Mammary epithelial cell (primary cell): ENCODE results near the gene TRDMT1.

ENCODE experiments used
- EZH2 ChIP-seq: IDR thresholded peaks from 2 replicates; pipeline ENCODE4 v1.6.1; 2012; ENCODE audit warnings: low read length, inconsistent platforms, borderline replicate concordance
- TF ChIP-seq, protein P1 (sequence below), 2 donors: IDR thresholded peaks in 1 of 2; conservative IDR thresholded peaks in 1 of 2; 2 replicates each; pipeline ENCODE4 v1.5.1; 2011 to 2012; ENCODE audit warnings: inconsistent platforms in 2 of 2, low read length in 2 of 2, mild to moderate bottlenecking in 2 of 2, control low read depth in 1 of 2, low read depth in 1 of 2; ENCODE audit not compliant: insufficient read depth in 1 of 2; ENCODE audit errors: extremely low read depth in 1 of 2

DNA sequence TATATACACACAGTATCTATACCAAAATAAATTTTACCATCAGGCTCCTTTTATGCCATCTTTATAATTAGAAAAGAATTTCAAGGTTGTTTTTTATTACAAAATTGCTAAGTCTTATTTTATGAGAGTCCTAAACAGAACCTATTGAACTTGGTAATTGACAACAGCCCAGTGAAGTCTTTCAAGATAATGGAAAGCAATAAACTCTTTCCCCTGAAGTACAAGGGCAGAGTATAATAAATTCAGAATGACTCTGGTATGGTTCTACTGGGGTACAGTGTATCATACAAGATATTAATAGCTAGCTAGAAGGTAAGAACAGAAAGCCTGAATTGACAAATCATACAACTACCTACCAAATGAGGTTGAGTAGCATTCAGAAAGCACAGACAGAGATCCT, 45.6 kb downstream of the TRDMT1 start:
- no peak for TF ChIP-seq EZH2
- TF ChIP-seq, protein P1, sequence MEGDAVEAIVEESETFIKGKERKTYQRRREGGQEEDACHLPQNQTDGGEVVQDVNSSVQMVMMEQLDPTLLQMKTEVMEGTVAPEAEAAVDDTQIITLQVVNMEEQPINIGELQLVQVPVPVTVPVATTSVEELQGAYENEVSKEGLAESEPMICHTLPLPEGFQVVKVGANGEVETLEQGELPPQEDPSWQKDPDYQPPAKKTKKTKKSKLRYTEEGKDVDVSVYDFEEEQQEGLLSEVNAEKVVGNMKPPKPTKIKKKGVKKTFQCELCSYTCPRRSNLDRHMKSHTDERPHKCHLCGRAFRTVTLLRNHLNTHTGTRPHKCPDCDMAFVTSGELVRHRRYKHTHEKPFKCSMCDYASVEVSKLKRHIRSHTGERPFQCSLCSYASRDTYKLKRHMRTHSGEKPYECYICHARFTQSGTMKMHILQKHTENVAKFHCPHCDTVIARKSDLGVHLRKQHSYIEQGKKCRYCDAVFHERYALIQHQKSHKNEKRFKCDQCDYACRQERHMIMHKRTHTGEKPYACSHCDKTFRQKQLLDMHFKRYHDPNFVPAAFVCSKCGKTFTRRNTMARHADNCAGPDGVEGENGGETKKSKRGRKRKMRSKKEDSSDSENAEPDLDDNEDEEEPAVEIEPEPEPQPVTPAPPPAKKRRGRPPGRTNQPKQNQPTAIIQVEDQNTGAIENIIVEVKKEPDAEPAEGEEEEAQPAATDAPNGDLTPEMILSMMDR (conservative IDR thresholded peaks at IDR 0.05 in 1 of 2, IDR thresholded peaks at IDR 0.05 in 1 of 2; ENCODE audit: extremely low read depth in 1 of 2, insufficient read depth in 1 of 2, low read depth in 1 of 2, low read length in 2 of 2) = no peak
